Measurements from ENCODE around the gene FAM227B. TPM values are rescaled to one million over a fixed set of nuclear protein-coding genes. Genes with fewer than 3 reads are reported as not detected.

FAM227B gene
- total RNA-seq, 2 donors from 2014 or later: 2.1 to 3.8 TPM

DNA sequence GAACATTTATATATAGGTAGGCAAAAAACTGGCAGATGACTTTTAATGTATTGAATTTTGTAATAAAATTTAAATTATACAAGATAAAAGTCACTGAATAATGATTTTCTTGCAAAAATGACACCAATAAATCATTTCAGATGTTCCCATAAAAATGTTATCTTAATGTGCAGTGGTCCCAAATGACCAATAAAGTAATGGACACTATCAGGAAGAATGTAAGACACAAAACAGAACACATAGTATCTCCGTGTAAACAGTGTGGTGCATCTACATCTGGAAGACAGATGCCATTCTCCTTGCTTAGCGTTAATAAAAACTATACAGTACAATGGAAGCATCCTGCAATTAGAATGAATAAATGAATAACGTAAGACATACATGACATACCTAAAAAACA lies 156.1 kb downstream of the FAM227B start:
- no peaks in the 10 kb centered on the region for H3K9me3 Mint-ChIP-seq

DNA sequence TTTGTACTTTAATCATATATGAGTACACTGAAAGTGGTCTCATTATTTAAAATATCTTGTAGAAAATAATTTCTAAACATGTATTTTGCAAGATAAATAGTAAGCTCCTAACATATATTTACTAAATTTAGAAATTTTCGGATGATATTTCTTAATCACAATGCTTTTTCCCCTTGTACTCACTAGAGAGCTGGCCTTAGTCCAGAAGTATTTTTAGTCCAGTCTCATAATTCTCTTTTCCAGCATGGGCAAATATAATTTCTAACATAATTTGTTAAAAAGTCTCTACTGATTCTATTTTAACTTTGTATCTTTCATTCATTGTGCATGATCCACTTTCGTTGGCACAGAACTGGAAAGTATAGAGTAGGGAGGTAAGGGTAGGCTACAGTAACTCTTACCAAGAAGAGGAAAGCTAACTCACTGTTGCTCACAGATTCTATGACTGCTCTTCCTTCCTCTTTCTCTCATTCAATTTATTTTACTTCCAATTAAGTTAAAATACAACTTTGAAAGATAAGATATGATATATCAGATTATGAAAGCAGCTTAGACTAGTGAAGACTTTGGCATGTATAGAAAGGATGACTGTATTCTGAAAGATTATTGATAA lies 158.3 kb downstream of the FAM227B start:
- H3K4me1 Mint-ChIP-seq: no peaks in the 10 kb centered on the region
- H3K9me3 Mint-ChIP-seq: no peaks in the 10 kb centered on the region
- peaks cover 5% of the 10 kb centered on the region for H3K27me3 Mint-ChIP-seq
- no peak for ATAC-seq (replicated peaks)
- H3K36me3 Mint-ChIP-seq (ENCODE audit: low read depth): no peaks in the 10 kb centered on the region
- no peak overlapping the region for H3K4me3 Mint-ChIP-seq
- H3K27ac Mint-ChIP-seq: no peak overlapping the region

More for the DNA sequence above, 156.1 kb downstream of the FAM227B start:
- Mint-ChIP-seq H3K27ac (no peak overlapping the region), H3K27me3 (no peaks in the 10 kb centered on the region), H3K4me3 (no peak overlapping the region), H3K36me3 (ENCODE audit: low read depth) (no peaks in the 10 kb centered on the region), H3K4me1 (no peaks in the 10 kb centered on the region)
- no peak for ATAC-seq (replicated peaks)

DNA sequence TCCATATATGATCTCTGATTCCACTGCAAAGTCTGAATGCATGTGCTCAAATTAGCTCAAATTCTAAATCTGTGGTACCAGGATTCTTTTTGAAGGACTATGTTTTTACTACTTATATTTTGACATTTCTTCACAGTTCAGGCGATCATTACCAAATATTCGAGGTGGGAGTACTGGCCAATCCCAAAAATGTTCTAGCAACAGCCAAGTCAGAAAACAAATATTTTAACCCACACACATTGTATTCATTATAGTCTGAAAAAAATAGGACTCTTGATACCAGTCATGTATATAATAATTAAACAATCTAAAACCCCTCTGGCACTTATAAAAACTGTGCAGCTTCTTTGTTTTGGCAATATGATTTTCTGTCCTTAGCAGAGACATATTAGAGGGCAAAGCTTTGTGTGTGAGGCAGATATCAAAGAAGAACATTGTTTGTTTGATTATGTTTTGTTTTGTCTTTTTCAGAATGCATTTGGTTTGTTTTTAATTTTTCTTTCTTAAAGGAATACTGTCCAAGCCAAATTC lies 160.1 kb downstream of the FAM227B start:
- no peak overlapping the region for H3K4me3 Mint-ChIP-seq
- H3K9me3 Mint-ChIP-seq: no peaks in the 10 kb centered on the region
- peaks cover 15% of the 10 kb centered on the region for H3K27me3 Mint-ChIP-seq
- no peaks in the 10 kb centered on the region for H3K36me3 Mint-ChIP-seq (ENCODE audit: low read depth)
- H3K27ac Mint-ChIP-seq: no peak overlapping the region
- no peak for ATAC-seq (replicated peaks)
- H3K4me1 Mint-ChIP-seq: no peaks in the 10 kb centered on the region

DNA sequence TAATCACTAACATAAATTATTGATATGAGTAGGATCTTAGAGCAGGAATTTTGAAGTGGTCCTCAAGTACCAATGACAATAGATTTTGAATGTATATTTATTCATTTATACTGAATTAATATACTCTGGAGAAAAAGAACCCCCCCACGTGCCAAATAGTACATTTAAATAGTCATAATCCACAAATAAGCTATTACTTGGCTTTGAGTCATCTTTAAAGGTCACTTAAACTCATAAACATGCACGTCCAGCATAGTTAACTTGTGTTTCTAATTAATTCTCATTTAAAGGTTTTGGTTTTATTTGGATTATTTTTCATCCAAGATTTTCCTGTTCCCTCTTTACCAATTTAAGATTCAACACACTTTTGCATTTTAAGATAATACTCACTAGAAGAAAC lies 162.5 kb downstream of the FAM227B start:
- no peak for ATAC-seq (replicated peaks)
- peaks cover 22% of the 10 kb centered on the region for H3K27me3 Mint-ChIP-seq
- no peaks in the 10 kb centered on the region for H3K9me3 Mint-ChIP-seq
- no peak overlapping the region for H3K4me3 Mint-ChIP-seq
- no peaks in the 10 kb centered on the region for H3K4me1 Mint-ChIP-seq
- H3K36me3 Mint-ChIP-seq (ENCODE audit: low read depth): no peaks in the 10 kb centered on the region
- no peak overlapping the region for H3K27ac Mint-ChIP-seq

DNA sequence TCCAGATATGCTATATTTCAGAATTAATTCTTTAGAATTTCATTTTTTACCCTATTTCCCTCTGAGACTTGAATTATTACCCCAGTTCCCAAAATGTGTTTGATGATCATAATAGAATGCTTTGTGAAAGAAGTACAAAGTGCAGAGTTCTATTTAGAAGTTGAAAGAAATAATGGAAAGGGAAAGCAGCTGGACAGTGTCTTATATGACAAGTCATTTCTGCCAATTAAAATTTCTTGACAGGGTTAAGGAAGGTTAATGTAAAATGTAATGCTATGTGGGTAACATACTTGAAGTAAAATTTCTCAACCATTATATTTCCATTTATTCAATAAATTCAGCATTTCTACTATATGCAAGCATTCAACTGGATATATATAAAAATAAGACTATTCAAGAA lies 164.5 kb downstream of the FAM227B start:
- Mint-ChIP-seq H3K27ac (no peak overlapping the region), H3K9me3 (no peaks in the 10 kb centered on the region), H3K27me3 (peaks cover 22% of the 10 kb centered on the region), H3K36me3 (ENCODE audit: low read depth) (no peaks in the 10 kb centered on the region), H3K4me1 (no peaks in the 10 kb centered on the region), H3K4me3 (no peak overlapping the region)
- no peak for ATAC-seq (replicated peaks)

DNA sequence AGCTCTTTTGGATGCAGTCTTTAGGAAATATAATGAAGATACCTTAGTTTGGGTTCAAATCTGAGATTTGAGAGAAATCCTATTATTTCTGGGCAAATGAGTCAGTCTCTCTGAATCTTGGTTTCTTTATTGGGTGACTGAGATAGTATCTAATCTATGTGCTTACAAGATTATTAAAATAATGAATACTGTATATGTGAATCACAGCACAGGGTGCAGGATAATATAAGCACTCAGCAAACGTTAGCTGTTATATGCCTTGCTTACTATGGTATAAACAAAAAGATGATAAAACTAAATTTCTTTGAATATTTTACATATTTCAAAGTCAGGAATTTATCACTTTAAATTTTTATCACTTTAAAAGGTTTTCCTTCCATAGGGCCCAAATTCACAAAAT lies 168.0 kb downstream of the FAM227B start:
- Mint-ChIP-seq H3K27ac (no peak overlapping the region), H3K4me3 (no peak overlapping the region), H3K4me1 (no peaks in the 10 kb centered on the region), H3K36me3 (ENCODE audit: low read depth) (no peaks in the 10 kb centered on the region), H3K9me3 (no peaks in the 10 kb centered on the region), H3K27me3 (peaks cover 17% of the 10 kb centered on the region)
- no peak for ATAC-seq (replicated peaks)

DNA sequence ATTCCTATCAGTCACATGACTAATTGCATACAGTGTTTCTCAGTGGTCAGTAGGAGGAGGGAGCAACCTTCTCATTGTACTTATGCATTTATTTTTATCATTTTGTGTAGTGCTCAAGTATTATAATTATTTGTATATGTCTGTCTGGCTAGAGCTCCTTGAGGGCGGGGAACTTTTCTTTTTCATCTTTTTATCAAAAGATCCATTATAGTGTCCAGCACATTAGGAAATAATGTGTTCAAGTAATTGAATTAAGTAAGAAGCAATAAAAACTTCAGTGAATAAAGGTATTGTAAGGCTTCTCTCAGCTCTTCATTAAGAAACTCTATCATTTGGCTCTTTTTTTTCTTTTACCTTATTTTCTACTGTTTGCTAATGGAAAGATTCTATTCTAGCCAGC lies 178.8 kb downstream of the FAM227B start:
- H3K4me1 Mint-ChIP-seq: no peaks in the 10 kb centered on the region
- no peaks in the 10 kb centered on the region for H3K9me3 Mint-ChIP-seq
- no peak overlapping the region for H3K27ac Mint-ChIP-seq
- no peaks in the 10 kb centered on the region for H3K36me3 Mint-ChIP-seq (ENCODE audit: low read depth)
- no peak for ATAC-seq (replicated peaks)
- no peaks in the 10 kb centered on the region for H3K27me3 Mint-ChIP-seq
- no peak overlapping the region for H3K4me3 Mint-ChIP-seq

DNA sequence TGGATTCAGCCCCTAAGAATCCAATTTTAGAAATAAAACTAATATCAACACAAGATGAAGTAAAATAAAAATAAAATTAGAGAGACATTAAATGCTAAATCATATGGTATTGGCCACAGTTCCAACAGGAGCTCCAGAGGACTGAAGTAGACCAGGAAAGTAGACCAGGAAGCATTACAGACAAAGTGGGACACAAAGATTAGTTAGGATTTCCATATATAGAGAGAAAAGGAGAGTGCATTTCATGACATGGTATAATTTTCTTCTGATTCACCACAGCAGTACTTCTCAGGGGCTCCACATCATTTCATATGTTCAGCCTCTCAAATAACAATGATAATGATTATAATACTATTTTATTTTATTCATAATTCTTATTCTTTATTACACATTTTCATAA lies 179.3 kb downstream of the FAM227B start:
- H3K4me3 Mint-ChIP-seq: no peak overlapping the region
- H3K9me3 Mint-ChIP-seq: no peaks in the 10 kb centered on the region
- H3K4me1 Mint-ChIP-seq: no peaks in the 10 kb centered on the region
- peaks cover 3% of the 10 kb centered on the region for H3K27me3 Mint-ChIP-seq
- H3K36me3 Mint-ChIP-seq (ENCODE audit: low read depth): no peaks in the 10 kb centered on the region
- no peak overlapping the region for H3K27ac Mint-ChIP-seq
- no peak for ATAC-seq (replicated peaks)

DNA sequence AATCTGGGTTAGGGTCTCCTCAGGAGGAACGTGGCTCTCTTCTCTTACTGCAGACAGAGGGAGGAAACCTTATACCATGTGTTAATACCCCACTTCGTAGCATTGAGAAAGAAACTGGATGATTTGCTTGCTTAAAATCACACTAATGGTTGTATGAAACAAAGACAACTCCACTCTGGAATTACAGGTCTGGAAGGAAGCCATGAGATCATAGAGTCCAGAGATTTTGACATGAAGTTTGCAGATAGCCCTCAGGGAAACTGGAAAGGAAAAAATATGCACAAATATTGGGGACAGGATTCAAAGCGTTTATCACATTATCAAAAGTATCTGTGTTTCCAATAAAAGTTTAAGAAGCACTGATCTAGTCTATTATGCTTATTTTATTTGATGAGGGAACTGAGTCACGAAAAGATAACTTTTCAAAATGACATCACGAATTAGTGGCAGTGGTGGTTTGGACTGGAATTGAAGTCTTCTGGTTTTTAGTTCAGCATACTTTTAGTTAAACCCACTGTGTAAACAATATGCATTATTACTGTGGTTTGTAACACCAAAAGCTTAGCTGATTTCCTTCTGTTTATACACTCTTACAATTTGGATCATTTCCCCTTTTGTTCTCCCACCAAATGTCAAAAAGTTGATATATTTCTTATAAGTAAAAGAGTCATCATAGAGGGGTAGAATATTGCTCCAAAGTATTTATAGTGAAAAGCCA lies 180.8 kb downstream of the FAM227B start:
- no peak overlapping the region for H3K4me3 Mint-ChIP-seq
- H3K27me3 Mint-ChIP-seq: peaks cover 3% of the 10 kb centered on the region
- H3K36me3 Mint-ChIP-seq (ENCODE audit: low read depth): no peaks in the 10 kb centered on the region
- no peak for ATAC-seq (replicated peaks)
- no peak overlapping the region for H3K27ac Mint-ChIP-seq
- no peaks in the 10 kb centered on the region for H3K9me3 Mint-ChIP-seq
- no peaks in the 10 kb centered on the region for H3K4me1 Mint-ChIP-seq

DNA sequence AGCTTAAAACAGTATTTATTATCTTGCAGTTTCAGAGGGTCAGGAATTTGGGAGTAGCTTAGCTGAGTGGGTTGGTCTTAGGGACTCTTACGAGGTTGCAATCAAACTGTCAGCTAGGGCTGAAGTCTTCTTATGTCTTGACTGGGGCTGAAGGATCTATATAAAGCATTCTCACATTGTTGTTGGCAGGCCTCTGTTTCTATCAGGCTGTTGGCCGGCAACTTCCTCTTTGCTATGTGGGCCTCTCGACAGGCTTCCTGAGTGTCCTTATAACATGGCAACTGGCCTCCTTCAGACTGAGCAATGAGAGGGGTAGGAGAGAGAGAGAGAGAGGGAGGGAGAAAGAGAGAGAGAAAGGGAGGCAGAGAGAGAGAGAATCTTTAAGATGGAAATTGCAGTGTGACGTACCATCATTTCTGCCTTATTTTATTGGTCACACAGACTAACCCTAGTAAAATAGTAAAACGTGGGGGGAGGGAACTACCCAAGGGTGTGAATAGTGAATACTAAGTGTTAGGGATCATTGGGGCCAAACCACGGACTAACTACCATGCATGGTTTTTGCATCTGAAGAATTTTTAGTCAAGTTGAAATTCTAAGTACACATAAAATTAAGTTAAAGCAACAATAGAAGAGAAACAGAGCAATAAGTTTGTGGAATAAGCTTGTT lies 181.5 kb downstream of the FAM227B start:
- H3K27me3 Mint-ChIP-seq: peaks cover 3% of the 10 kb centered on the region
- H3K9me3 Mint-ChIP-seq: no peaks in the 10 kb centered on the region
- no peak for ATAC-seq (replicated peaks)
- no peaks in the 10 kb centered on the region for H3K4me1 Mint-ChIP-seq
- no peak overlapping the region for H3K27ac Mint-ChIP-seq
- H3K4me3 Mint-ChIP-seq: no peak overlapping the region
- H3K36me3 Mint-ChIP-seq (ENCODE audit: low read depth): no peaks in the 10 kb centered on the region

DNA sequence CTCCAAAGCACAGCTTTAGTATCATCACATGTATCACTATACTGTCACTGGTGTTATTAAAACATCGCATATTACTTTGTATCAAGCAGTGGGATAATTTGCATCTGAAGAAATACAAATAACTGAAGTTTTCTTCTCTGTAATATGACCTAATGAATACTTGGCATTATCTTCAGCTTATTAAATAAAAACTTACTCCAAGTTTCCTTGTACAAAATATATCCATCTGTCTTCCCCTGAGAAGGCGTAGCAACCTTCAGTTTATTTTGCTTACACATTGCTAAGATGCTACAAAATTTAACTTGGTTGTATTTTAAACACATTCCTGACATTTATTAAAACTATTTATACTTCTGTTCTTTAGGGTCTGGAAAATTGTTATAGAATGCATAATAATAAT lies 183.9 kb downstream of the FAM227B start:
- no peak overlapping the region for H3K27ac Mint-ChIP-seq
- no peaks in the 10 kb centered on the region for H3K9me3 Mint-ChIP-seq
- H3K4me3 Mint-ChIP-seq: no peak overlapping the region
- peaks cover 3% of the 10 kb centered on the region for H3K27me3 Mint-ChIP-seq
- H3K4me1 Mint-ChIP-seq: no peaks in the 10 kb centered on the region
- no peaks in the 10 kb centered on the region for H3K36me3 Mint-ChIP-seq (ENCODE audit: low read depth)
- ATAC-seq (replicated peaks): no peak

DNA sequence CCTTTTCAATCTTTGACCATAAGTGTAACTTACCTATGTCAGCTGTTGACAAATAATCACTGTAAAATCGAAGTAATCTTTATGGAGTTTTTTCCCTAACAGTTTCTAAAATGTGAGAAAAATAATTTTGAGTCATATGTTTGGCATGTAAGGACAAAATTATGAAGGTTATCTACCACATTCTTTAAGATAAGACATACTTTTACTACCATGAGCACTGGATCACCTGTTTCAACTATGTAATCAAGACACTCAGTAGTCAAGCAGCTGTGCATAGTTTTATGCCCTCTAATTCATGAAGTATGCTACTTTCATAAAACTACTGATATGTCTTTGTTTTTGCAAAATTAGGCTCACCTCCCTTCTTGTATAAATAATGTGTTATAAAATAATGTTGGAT lies 185.4 kb downstream of the FAM227B start:
- no peak overlapping the region for H3K27ac Mint-ChIP-seq
- ATAC-seq (replicated peaks): no peak
- H3K9me3 Mint-ChIP-seq: no peaks in the 10 kb centered on the region
- H3K27me3 Mint-ChIP-seq: peaks cover 10% of the 10 kb centered on the region
- H3K4me3 Mint-ChIP-seq: no peak overlapping the region
- no peaks in the 10 kb centered on the region for H3K4me1 Mint-ChIP-seq
- H3K36me3 Mint-ChIP-seq (ENCODE audit: low read depth): no peaks in the 10 kb centered on the region

DNA sequence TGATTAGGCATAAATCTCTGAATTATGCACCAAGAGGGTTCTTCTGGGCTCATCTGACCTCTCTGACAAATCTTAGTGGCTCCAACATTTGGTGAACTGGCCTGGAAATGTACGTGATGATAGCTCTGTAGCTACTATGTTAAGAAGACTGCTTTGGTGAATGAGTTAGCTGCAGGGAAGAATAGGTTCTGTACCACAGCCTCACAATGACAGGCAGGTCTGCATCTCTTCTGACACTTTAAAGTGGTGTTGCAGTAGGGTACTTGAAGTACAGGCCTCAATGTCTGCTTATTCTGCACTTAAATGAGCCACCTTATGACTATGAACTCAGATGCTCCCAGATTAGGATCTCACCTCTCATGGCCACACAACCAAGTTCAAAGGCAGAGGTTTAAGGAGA lies 190.6 kb downstream of the FAM227B start:
- H3K27ac Mint-ChIP-seq: no peak overlapping the region
- peaks cover 6% of the 10 kb centered on the region for H3K27me3 Mint-ChIP-seq
- H3K9me3 Mint-ChIP-seq: no peaks in the 10 kb centered on the region
- H3K36me3 Mint-ChIP-seq (ENCODE audit: low read depth): no peaks in the 10 kb centered on the region
- no peak for ATAC-seq (replicated peaks)
- H3K4me3 Mint-ChIP-seq: no peak overlapping the region
- no peaks in the 10 kb centered on the region for H3K4me1 Mint-ChIP-seq

DNA sequence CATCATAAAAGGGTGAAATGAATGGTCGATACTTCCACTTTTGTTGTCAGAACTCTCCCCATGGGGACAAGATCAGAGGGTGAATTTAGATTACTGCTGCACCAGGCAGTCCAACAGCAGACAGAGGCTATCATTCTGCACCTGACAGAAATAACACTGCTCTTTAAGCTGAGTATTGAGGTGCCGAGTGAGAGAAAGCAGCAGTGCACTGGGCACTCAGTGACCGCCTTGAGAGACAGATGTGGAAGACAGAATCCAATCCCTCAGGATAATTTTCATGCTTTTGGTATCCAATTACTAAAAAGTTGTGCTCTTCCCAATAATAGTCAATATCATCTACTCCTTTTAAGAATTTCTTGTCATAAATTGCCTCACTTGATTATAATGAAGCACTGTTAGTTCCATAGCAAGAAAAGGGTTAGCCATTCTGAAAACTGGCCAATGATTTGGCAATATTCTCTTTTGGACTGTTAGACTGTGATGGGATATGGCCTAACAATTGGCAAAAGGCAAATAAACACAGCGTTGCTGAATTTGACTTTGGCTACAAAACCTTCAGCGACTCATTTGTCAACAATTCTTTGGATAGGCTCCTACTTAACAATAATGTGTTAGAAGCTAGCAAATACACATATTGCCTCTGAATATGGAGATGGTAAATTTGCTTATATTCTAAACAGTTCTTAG lies 192.1 kb downstream of the FAM227B start:
- H3K27me3 Mint-ChIP-seq: peaks cover 6% of the 10 kb centered on the region
- H3K9me3 Mint-ChIP-seq: no peaks in the 10 kb centered on the region
- H3K36me3 Mint-ChIP-seq (ENCODE audit: low read depth): no peaks in the 10 kb centered on the region
- no peak overlapping the region for H3K4me3 Mint-ChIP-seq
- ATAC-seq (replicated peaks): no peak
- no peak overlapping the region for H3K27ac Mint-ChIP-seq
- no peaks in the 10 kb centered on the region for H3K4me1 Mint-ChIP-seq

Data from activated T-helper 17 cell treated with anti-CD3 and anti-CD28 coated beads, Interleukin-2, amount 50 U/mL, for 72 hours (primary cell).